ENCODE results near the gene PLXND1. TPM values are rescaled to one million over a fixed set of nuclear protein-coding genes. Genes with fewer than 3 reads are reported as not detected.

PLXND1 gene
- total RNA-seq, 1 donor from 2014 or later = 27.3 TPM

Other genes with a start within 250 kb of the PLXND1 start
- not detected in 2 replicates for gene EFCAB12, start 178.0 kb downstream of the PLXND1 start, total RNA-seq
- 25.2 and 25.7 TPM in 2 replicates for gene MBD4, start 166.7 kb downstream of the PLXND1 start, total RNA-seq
- gene IFT122, start 166.5 kb downstream of the PLXND1 start, total RNA-seq = 15.2 and 19.2 TPM in 2 replicates
- not detected in 2 replicates for gene RHO, start 78.0 kb downstream of the PLXND1 start, total RNA-seq
- not detected in 2 replicates for gene H1-8, start 63.5 kb downstream of the PLXND1 start, total RNA-seq